Fibroblast of lung (primary cell): ENCODE data around the gene EIF2AK2.

ENCODE experiments used
- CTCF ChIP-seq, 2 donors: IDR thresholded peaks in 1 of 2; conservative IDR thresholded peaks in 1 of 2; 1 replicate in 1 of 2; 2 replicates in 1 of 2; pipeline ENCODE4 v1.5.1; 2011 to 2012; ENCODE audit warnings: low read length in 2 of 2, control low read depth in 1 of 2, inconsistent platforms in 1 of 2, low read depth in 1 of 2, mild to moderate bottlenecking in 1 of 2
- EZH2 ChIP-seq: IDR thresholded peaks from 2 replicates; pipeline ENCODE4 v1.5.1; 2012; ENCODE audit warnings: low read length, control low read depth, mild to moderate bottlenecking; ENCODE audit errors: missing control alignments

- no peak for TF ChIP-seq CTCF (conservative IDR thresholded peaks at IDR 0.05 in 1 of 2, IDR thresholded peaks at IDR 0.05 in 1 of 2; ENCODE audit: low read depth in 1 of 2, low read length in 2 of 2)
- no peak for TF ChIP-seq EZH2
Observed at GRCh38 chr2:37098416-37099118, 58.2 kb downstream of the EIF2AK2 start.
